Pons (tissue), 1 donor: ENCODE data around the gene MOK.

Experiments
- DNase-seq: peaks from one replicate; pipeline ENCODE4 v3.0.0-alpha.2; 2016; ENCODE audit warnings: low spot score

Gene MOK

DNA sequence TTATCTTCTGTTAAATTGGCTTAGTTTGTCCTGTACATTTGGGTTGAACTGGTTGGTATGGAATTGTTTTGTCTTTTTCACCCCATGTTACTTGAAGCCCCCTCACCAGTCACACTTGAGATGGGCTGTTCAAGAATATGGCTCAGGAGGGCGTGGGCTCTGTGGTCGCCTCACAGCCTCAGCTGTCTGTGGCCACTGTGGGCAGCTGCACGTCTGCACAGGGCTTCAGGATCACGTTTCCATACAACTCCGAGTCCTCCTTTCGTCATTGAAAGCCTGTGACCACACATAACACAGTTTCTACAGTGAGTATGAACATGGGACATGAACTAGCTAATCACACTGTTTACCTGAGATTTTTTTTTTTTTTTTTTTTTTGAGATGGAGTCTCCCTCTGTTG, 81.3 kb downstream of the MOK start:
- no peak for DNase-seq

DNA sequence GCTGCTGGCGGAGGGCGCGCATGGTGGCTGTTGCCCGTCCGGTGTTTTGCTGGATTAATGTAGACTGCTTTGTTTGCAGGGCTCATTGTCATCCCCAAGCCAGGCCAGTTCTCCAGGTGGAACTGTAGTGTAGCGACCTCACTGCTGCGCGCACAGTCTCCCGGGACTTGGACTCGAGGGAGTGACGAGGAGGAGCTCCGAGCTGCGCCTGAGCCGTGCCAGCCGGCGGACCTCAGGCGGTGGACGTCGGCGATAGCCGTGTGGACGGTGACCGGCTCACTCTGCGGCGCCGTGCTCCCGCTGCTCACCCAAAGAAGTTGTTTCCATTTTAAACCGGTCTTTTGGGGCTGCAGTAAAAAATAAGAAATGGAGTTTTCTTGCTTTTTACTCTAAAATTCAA, 82.2 kb downstream of the MOK start:
- no peak for DNase-seq

DNA sequence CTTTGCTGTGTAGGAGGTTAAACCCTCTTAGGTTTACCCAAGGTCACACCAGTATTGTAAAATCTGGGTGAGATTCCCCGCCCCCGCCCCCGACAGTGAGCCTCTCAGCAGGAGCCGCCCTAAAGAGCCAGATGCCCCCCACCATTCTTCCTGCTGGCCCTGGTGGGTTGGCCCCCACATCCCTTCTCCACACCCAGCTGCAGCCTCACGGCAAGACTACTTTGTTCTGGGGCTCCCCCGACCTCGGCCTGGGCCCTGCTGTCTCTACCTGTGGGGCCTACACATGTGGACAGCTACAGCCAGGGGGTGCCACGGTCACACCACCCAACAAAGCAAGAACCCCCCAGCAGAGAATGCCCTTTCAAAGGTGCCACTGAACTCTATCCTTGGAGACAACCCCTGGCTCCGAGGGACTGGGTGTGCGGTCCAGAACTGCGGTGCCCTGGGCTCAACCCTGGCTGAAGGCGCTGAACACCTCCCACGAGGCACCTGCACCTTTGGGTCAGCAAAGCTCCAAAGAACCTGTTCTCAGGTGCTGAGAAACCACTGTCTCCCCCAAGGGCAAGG, 82.9 kb downstream of the MOK start:
- no peak for DNase-seq

DNA sequence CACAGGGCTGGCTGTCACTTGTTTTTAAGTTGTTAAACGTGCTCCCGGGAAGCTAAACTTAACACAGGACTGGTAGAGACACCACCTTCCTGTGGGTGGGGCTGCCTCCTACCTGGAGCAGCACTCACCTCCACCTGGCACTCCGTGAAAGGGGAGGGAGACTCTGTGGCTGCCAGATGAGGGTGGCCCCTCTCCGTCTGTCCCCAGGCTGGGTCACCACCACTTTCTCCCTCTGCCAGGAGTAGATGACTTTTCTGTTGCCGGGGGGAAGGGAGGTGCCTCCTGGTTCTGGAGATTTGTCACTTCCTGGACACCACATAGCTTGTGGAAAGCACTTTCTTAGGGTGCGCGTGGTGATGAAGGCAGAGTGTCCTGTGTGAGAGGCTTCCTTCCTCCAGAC, 83.9 kb downstream of the MOK start:
- no peak for DNase-seq

DNA sequence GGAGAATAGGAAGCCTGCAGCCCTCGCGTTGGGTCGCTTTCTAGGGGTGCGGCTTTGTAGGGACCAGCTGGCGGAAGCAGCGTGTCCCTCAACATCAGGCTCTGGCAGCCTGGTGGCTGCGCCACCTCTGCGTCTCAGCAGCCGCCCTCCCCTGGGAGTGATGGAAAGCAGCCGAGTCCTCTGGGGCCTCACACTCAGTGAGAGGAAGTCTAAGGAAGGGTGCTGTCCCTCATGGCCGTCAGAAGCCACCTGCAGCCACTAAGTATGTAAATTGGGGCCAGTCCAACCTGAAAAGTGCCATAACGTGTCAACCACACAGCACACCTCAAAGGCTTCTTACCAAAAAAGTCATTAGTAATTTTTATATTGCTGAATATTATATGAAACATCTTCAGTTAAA, 84.9 kb downstream of the MOK start:
- DNase-seq, result no peak

DNA sequence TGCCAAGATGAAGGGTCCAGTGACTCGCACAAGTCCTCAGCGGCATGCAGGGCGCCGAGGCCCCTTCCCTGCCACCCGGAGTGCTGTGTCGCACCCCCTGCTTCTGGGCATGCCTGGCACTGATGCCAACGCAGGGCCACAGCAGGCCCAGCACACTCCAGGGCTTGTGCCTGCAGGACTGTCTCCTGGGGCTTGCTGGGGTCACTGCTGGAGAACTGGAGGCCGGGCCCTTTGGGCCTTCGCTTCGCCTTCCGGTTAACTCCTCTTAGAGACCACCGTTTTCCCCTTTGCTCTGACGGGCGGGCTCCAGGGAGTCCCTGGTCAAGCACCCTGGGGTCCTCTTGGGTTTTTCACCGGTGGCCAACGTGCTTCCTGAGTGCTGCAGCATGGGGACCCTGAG, 85.6 kb downstream of the MOK start:
- no peak for DNase-seq

DNA sequence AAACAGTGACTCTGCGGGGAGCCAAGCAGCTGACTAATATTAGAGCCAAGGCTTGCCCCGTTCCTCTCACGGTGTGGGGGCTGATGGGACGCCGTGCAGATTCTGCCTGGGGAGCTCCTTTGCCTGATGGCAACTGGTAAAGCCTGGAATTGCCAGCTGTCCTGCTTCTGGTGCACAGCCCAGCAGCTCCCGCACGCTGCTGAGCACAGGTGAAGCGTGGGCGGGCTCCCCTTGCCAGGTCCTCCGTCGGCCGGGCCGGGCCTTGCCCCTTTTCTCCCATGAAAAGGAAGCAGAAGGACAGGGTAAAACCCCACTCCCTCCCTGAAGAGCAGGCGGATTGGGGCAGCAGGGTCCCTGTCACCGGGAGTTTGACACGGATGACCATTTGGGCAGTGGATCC, 86.3 kb downstream of the MOK start:
- no peak for DNase-seq

DNA sequence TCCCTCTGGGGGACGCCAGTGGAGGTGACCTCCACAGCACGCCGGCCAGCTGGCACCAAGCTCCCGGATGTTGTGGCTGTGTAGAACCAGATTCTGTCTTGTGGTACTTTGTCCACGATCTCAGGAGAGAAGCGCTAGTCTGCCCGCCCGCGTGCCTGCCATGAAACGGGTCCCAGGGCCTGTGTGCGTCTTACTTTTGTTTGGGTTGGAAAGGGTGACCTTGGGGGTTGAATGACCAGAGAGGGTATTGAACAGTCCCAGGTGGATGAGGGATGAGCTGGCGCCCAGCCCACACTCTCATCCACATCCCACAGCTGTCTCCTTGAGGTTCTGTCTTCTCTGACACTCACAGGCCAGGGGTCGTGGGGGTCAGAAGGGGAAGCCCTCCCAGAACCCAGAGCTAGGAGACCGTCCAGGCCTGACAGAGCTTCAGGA, 87.0 kb downstream of the MOK start:
- DNase-seq, result no peak

DNA sequence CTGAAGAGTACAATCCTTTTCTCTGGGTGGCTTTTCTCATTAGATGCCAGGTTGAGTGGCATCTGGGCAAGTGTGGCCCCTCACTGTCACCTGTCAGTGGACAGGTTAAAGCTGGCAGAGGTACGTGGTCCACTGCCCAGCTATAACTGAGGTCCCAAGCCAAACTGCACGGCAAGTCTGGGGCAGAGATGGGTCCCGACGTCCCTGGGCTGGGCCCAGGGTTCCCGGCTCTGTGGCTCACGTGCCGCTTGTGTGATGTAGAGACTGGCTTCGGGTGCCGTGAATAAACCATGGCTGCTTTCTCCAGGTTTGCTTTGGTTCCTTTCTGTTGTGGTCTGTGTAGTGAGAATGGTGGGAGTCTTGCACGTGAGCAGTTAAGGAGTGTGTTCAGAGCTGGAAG, 87.6 kb downstream of the MOK start:
- no peak for DNase-seq

DNA sequence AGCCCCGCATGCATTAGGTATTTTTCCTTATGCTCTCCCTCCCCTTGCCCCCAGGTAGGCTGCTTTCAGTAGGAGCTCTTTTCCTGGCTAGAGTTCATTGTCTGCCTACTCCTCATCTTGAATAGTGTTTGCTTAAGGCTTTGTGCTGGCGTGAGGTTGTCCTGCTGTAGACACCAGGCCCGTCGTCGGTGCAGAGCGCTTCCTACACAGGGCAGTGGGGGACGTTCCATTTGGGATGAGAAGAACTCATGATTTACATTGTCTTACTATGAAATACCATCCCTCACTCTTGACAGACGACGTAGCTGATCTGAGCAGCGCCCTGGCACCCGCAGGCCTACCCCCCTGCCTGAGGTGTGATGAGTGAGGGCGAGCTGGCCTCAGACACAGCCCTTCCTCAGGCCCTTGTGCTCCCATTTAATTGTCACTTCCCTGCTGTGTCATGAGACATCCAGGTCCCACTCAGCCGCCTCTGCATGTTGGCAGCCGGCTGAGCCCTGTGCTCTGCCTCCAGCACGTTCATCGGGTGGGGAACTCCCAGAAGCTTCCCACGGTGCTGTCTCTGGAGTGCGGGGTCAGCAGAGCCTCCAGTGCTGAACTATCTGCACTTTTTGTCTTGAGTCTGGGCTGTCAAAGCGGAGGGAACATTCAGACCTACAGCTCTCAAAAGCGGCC, 89.3 kb downstream of the MOK start:
- DNase-seq, result no peak

DNA sequence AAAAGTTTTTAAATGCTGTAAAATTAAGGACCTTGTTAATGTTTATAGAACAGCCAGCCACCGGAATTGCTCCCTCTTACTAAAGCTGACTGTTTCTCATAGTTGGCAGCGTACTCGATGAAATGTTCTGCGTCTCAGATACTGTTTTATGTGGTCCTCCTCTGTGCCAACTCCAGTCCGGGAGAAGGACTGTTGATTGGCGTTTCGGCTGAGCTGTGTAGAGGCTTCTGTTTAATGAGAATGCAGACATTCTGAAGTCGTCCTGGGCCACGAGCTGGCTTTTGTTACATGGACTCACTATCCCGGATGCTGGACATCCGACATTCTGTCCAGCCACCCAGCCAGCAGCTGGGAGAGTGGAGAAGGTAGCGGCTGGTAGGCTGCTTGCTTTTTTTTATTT, 89.9 kb downstream of the MOK start:
- peak; percentile 95 for DNase-seq

DNA sequence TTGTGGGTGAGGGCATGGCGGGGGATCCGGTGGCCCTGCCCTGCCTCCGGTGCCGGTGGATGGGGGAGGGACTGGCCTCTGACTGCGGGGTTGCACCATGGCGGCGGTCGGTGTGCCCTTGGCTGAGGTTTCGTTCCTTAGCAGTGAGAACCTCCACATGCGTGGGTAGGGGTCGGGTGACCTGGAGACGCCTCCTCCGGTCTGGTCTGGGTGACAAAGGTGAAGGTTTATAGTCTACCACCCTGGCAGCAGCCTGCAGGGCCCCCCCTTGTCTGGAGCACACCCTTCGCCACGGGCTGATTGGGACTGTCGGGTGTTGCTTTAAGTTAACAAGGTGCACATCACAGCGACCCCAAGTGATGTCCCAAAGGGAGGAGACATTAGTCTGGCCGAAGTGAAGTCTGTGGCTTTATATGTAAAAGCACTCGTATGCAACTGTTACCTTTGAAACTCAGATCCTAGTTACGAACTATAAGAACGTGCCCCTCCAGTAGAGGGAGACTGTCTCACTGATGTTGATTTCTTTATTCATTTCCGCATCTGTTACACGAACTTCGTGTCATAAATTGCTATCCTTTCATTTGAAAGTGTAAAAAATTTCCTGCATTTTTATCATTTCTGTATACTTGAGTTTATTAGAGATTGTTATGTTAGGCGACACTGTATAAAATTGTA, 90.8 kb downstream of the MOK start:
- DNase-seq, result no peak

DNA sequence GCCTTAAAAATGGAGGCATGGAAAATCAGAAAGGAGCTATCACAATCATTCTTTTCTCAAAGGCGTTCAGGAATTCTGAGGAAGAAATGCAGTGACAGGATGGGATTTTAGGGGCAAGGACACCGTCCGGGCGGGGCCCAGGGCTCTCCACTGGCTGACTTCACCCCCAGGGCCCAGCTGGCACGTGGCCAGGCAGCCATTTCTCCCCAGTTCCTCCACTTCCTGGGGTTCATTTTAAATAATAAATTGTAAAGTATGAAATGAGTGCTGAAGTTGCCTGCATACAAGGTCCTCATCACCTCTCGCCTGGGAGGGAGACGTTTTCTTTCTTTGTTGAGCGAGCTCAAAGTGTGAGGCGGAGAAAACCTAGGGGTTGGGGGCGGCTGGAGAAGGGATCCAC, 91.5 kb downstream of the MOK start:
- DNase-seq, result no peak

DNA sequence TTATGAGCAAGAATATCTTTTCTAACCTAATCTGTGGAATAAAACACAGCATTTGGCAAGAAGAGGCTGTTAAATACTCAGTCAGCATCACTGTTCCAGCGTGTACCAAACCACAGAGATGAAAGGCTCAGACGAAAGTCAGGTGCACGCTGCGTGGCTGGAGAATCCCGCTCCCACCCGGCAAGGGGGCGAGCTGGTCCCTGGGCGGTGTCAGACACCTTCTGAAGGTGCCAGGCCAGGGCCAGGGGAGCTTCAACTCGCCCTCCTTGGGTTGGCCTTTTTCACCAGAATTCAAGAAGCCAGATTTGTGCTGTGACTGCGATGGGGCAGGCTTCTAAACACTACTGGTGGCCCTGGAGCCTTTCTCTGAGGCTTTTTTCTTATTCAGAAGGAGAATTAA, 92.1 kb downstream of the MOK start:
- DNase-seq, result no peak

DNA sequence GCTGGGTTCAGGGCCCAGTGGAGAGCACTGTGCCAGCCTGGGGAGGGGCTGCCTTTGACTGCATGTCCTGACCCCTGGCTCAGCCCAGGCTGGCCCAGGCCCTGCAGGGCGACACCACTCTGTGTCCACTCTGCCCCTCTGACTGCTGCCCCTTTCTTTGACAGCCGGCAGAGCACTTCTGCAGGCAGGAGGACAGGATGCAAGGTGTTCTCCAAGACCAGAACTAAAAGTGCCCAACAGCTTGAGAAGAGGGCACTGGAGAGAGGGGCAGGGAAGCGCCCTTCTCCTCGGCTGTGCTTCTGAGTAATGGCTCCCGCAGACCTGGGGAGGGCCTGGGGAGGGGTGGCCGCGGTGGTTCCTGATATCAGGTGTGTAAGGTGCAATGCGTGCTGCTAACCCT, 92.6 kb downstream of the MOK start:
- no peak for DNase-seq

DNA sequence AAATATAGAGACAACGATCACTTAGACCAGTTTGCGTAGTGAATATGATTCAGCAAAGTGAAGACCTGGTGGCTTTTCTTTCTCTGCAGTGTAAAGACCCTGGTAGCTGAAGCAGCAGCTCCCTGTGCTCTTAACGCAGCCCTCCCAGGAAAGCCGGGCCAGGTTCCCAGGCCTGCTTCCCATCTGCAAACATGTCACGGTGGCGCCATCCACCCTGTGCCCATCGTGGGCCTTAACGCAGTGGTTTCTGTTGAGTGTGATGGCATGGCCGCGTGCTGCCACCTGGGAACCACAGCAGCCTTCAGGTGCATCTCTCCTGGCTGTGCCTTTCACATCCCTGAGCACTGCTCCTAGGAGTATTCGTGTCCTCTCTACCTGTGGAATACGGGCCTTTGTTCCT, 93.7 kb downstream of the MOK start:
- no peak for DNase-seq

DNA sequence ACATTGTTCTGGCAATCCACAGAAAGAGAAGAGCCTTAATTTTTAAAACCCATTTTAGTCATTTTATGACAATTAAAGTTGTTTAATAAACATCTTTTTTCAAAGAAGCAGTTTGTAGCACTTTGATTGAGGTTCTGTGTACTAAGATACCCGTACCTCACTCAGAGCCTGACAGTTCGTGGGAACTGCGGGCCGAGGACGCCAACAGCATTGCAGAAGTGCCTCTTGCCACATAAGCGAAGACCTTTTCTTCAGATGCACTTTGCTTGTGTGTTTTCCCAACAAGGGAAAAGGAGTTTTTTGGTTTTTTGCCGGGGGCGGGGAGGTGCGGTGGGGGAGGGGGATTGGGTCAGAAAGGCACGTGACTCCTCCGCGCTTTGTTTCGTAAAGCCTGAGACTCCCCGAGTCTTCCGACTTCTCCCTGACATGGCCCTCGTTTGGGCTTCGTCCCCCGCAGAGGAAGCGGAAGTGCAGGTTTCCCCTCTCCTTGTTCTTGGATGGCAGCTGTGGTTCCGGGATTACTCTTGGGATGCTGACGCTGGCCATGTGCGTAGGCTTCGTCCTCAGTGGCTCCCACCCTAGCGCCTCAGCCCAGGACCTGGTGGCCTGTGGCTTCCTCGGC, 94.4 kb downstream of the MOK start:
- no peak for DNase-seq

DNA sequence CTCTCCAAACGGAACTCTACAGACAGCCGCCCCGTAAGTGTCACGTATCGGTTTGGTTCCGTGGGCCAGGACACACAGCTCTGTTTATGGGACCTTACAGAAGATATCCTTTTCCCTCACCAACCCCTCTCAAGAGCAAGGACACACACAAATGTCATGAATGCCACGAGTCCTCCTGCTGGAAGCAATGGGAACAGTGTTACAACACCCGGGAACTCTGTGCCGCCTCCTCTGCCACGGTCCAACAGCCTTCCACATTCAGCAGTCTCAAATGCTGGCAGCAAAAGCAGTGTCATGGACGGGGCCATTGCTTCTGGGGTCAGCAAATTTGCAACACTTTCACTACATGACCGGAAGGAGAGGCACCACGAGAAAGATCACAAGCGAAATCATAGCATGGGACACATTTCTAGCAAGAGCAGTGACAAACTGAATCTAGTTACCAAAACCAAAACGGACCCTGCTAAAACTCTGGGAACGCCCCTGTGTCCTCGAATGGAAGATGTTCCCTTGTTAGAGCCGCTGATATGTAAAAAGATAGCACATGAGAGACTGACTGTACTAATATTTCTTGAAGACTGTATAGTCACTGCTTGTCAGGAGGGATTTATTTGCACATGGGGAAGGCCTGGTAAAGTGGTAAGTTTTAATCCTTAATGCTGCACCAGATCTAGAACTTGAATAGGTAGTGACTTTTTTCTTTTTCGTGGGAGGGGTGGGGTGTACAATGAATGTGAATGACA, 95.6 kb downstream of the MOK start:
- peak; percentile 93 for DNase-seq

DNA sequence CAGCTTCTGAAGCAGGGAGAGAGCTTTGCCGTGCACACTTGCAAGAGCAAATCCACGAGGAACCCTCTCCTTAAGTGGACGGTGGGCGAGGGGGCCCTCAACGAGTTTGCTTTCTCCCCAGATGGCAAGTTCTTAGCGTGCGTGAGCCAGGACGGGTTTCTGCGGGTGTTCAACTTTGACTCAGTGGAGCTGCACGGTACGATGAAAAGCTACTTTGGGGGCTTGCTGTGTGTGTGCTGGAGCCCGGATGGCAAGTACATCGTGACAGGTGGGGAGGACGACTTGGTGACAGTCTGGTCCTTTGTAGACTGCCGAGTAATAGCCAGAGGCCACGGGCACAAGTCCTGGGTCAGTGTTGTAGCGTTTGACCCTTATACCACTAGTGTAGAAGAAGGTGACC, 96.2 kb downstream of the MOK start:
- DNase-seq, result no peak

DNA sequence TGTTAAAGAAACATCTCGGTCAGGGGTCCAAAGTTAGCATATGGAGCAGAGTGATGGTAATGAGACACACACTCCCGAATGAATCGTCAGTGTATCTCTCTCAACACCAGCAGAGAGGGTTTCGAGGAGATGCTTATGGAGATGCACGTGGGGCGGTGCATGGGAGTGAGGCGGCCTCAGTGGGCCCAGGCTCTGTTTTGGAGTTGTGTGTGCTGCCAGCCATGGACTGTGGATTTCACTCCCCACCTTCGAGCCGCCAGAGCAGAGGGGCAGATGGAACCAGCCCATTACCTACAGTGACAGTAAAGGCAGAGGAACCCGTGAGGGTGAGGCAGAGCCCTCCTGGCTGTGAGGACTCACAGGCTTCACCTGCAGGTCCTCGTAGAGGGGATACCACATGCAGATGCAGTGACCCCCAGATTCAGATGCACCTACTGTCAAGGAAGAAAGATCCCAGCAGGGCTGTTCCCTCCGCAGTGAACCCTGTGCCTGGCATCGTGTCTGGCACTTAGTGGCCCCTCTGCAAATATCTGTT, 97.1 kb downstream of the MOK start:
- DNase-seq, result no peak

DNA sequence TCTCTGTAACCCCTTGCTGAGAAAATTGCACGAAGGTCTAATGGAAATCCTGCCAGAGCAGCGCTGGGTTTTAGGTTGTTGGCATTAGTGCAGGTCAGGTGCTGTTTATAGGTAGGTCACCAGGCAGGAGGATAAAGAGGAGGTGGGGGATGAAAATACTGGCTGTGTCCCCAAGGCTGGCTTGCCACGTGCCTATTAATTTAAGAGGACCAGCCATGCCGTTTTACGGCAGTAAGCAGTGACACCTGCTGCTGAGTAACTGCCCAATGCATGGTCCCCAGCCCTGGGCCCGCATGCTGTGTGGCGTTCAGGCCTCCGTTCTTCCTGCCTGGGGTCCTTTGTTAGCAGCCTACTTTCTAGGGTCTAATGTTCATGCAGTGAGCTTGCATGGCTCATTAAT, 98.0 kb downstream of the MOK start:
- DNase-seq, result no peak

DNA sequence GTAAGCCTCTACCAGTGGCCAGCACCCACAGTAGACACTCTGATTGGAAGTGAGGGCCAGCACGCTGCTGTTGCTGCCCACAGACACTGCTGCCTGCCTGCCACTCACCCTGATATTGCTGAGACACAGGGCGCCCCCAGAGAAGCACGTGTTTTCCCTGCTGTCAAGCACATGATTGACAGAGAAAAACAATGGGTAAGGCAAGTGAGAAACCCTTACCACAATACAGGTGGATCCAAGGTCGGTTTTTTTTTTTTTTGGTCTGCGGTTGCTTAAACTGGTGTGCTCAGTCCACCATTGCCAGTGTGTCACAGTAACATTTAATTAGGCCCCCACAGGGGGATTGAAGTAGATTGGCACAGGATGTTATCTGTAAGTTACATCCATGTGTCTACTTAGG, 99.4 kb downstream of the MOK start:
- DNase-seq, result no peak
